HepG2 (cell line): ENCODE measurements around the gene POFUT2. TPM values are rescaled to one million over a fixed set of nuclear protein-coding genes. Genes with fewer than 3 reads are reported as not detected.

Experiments
- ATAC-seq: fragments of 200-7000 bp; cut with Tn5 transposase; 3 replicates; pipeline ENCODE4 v1.9.1; 2020; ENCODE audit warnings: mild to moderate bottlenecking, moderate library complexity
- BruUV-seq: library from RNA; stranded (reverse); fragments of 400-500 nt; replicated peaks from 2 replicates; lab custom pipeline; 2021; lab: Mats Ljungman, UMichigan
- CTCF ChIA-PET: fragments of 300-600 bp; formaldehyde crosslinking; extraction: SDS; loops from one replicate; lab custom pipeline; 2021; ENCODE audit warnings: low total read pairs, inconsistent platforms, low intra/inter-chr PET ratio; lab: Yijun Ruan, JAX
- POLR2A ChIA-PET: fragments of 350-600 bp; sonication (Branson Sonifier 250); formaldehyde crosslinking; loops from one replicate; lab custom pipeline; 2020; ENCODE audit warnings: antibody characterized with exemption, inconsistent platforms; lab: Yijun Ruan, JAX
- DNase-seq: peaks from one replicate; pipeline ENCODE4 v3.0.0-alpha.2; 2015; ENCODE audit warnings: low spot score
- FAIRE-seq: peaks from 3 replicates; lab custom pipeline; 2011; peaks lifted over from hg19 to GRCh38; lab: Jason Lieb, UNC
- H2AFZ ChIP-seq: one replicate; pipeline ENCODE4 v1.6.1; 2011; ENCODE audit warnings: low read length, inconsistent platforms
- H3K27ac ChIP-seq: fragments of 300-600 bp; 3 replicates; pipeline ENCODE4 v1.8.0; 2011; ENCODE audit warnings: mixed run types, mild to moderate bottlenecking, mixed read lengths, low read length, inconsistent platforms; ENCODE audit not compliant: insufficient read depth; ENCODE audit errors: extremely low read length
- H3K27me3 ChIP-seq, 2 experiments: fragments of 200-600 bp in 1 of 2; 2 replicates in 1 of 2; 3 replicates in 1 of 2; pipeline versions ENCODE4 v1.6.0 to v1.8.0; 2011; ENCODE audit warnings: low read length in 2 of 2, mild to moderate bottlenecking in 2 of 2, moderate library complexity in 2 of 2, inconsistent platforms in 1 of 2; ENCODE audit not compliant: insufficient read depth in 2 of 2, control insufficient read depth in 1 of 2
- H3K36me3 ChIP-seq, 2 experiments: fragments of 200-600 bp in 1 of 2; replicated peaks in 1 of 2; 2 replicates in 1 of 2; 3 replicates in 1 of 2; pipeline versions ENCODE4 v1.5.1 to v1.8.0; 2011; ENCODE audit warnings: low read length in 2 of 2, inconsistent platforms in 1 of 2; ENCODE audit not compliant: insufficient read depth in 2 of 2, control insufficient read depth in 1 of 2
- H3K4me1 ChIP-seq: 2 replicates; pipeline ENCODE4 v1.5.1; 2012; ENCODE audit warnings: low read length, inconsistent platforms; ENCODE audit not compliant: insufficient read depth
- H3K4me2 ChIP-seq: 2 replicates; pipeline ENCODE4 v1.6.0; 2011; ENCODE audit warnings: low read depth, low read length, inconsistent platforms
- H3K4me3 ChIP-seq, 3 experiments: fragments of 200-600 bp in 1 of 3; sonication (generic), shearing (Covaris generic) in 1 of 3; replicated peaks in 1 of 3; 2 replicates each; pipeline ENCODE4 v1.5.1; 2011 to 2016; ENCODE audit warnings: low read length in 3 of 3, inconsistent platforms in 2 of 3, low read depth in 2 of 3, mild to moderate bottlenecking in 2 of 3, control low read depth in 1 of 3, mixed read lengths in 1 of 3; ENCODE audit not compliant: insufficient read depth in 1 of 3
- H3K79me2 ChIP-seq: one replicate; pipeline ENCODE4 v1.6.1; 2011; ENCODE audit warnings: low read length, inconsistent platforms; ENCODE audit not compliant: insufficient read depth
- H3K9ac ChIP-seq: 2 replicates; pipeline ENCODE4 v1.6.0; 2011; ENCODE audit warnings: mild to moderate bottlenecking, low read depth, low read length, inconsistent platforms; ENCODE audit not compliant: insufficient read depth
- H3K9me3 ChIP-seq: 2 replicates; pipeline ENCODE4 v1.5.1; 2012; ENCODE audit warnings: mild to moderate bottlenecking, low read length
- H4K20me1 ChIP-seq: 2 replicates; pipeline ENCODE4 v1.6.0; 2011; ENCODE audit warnings: inconsistent platforms, mild to moderate bottlenecking, low read length, moderate library complexity; ENCODE audit not compliant: insufficient read depth
- ATRX ChIP-seq: sonication (generic); formaldehyde crosslinking; IDR thresholded peaks from 2 replicates; pipeline ENCODE4 v1.4.0; 2020; ENCODE audit warnings: missing genetic modification reagents, borderline replicate concordance
- CAMTA2 ChIP-seq: sonication (generic); formaldehyde crosslinking; IDR thresholded peaks from 2 replicates; pipeline ENCODE4 v1.4.0; 2020; ENCODE audit warnings: mild to moderate bottlenecking, missing genetic modification reagents, borderline replicate concordance
- FUBP1 ChIP-seq: sonication (generic); formaldehyde crosslinking; IDR thresholded peaks from 2 replicates; pipeline ENCODE4 v1.5.1; 2020; ENCODE audit warnings: missing genetic modification reagents, mild to moderate bottlenecking, borderline replicate concordance
- RFX1 ChIP-seq: fragments of 450-650 bp; IDR thresholded peaks from 2 replicates; pipeline ENCODE4 v1.6.1; 2017
- STAG1 ChIP-seq: sonication (generic); formaldehyde crosslinking; IDR thresholded peaks from 2 replicates; pipeline ENCODE4 v1.4.0; 2020; ENCODE audit warnings: missing genetic modification reagents
- ZNF510 ChIP-seq: sonication (generic); formaldehyde crosslinking; IDR thresholded peaks from 2 replicates; pipeline ENCODE4 v1.4.0; 2020; ENCODE audit warnings: low read depth, mild to moderate bottlenecking, missing genetic modification reagents
- ZSCAN30 ChIP-seq: sonication (generic); formaldehyde crosslinking; IDR thresholded peaks from 2 replicates; pipeline ENCODE4 v1.5.0; 2020; ENCODE audit warnings: mild to moderate bottlenecking, missing genetic modification reagents
- WGBS: methylation state at CpG from one replicate; pipeline ENCODE4 v1.1.6; 2017; ENCODE audit warnings: low lambda C conversion rate; 5-methylcytosine and 5-hydroxymethylcytosine counted together
- in situ Hi-C: cut with HindIII; loops from 2 replicates; pipeline ENCODE4 v1.10.0; 2017; ENCODE audit warnings: low pct_unique_long_range_greater_than_20kb; ENCODE audit not compliant: extremely low pct_ligation_motif_present
- intact Hi-C: fragments of 100-400 bp; cut with micrococcal nuclease; formaldehyde crosslinking; loops from one replicate; pipeline ENCODE4 v1.10.0; 2022; ENCODE audit not compliant: unreplicated experiment
- polyA plus RNA-seq, 8 experiments: library from polyadenylated mRNA; depleted of rRNA in 3 of 8; stranded (reverse) in 7 of 8; unstranded in 1 of 8; fragments of >200 nt; fragmentation: Illumina TruSeq in 4 of 8; extraction: Trizol in 4 of 8; gene quantifications; 2 replicates each; pipeline versions ENCODE4 v1.2.1 to v1.2.3, GENCODE V29; 2011 to 2016; ENCODE audit warnings: low read depth in 4 of 8, missing spikeins in 1 of 8, mixed read lengths in 1 of 8; ENCODE audit not compliant: insufficient read depth in 1 of 8
- total RNA-seq, 5 experiments: library from RNA; depleted of rRNA; stranded (reverse); fragments of >200 nt; fragmentation: Illumina TruSeq; extraction: Trizol; gene quantifications; 2 replicates each; pipeline ENCODE4 v1.2.3, GENCODE V29; 2016; ENCODE audit warnings: low read depth in 1 of 5
- TF ChIP-seq, protein P1 (sequence below): IDR thresholded peaks from 2 replicates; pipeline ENCODE4 v1.6.1; 2016

Gene POFUT2
- total and polyA plus RNA-seq, 2 of the 13 experiments (the other 11 are each of a cell fraction or from before 2014, with no cell fraction given): 22.8 to 24.0 TPM

DNA sequence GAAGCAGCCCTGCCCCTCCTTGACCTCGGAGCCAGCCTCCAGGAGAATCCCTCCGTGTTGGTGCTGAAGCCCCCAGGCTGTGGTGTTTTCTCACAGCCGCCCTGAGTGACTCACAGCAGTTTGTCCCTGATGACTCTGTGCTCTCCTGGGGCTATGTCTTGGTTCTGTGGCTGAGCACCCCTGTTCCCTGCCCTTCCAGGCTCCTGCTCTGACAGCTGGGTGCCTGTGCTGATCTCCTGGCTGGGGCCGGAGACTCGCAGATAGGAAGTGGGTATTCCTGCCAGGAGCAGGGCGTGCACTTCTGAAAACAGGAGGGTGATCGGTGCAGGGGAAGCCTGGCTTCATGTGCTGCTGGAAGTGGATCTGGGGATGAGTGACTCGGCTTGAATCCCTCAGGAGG lies 34.5 kb downstream of the POFUT2 start:
- Histone ChIP-seq H3K9me3 (peaks cover 4% of the 10 kb centered on the region; the same call in 1 of the 2 replicates), H3K27ac (no peak overlapping the region), H2AFZ (no peak overlapping the region), H3K4me3 (no peak overlapping the region), H3K4me1 (peaks cover 47% of the 10 kb centered on the region), H3K9ac (no peak overlapping the region), H4K20me1 (no peaks in the 10 kb centered on the region), H3K36me3 (no peaks in the 10 kb centered on the region), H3K27me3 (peaks cover 18 to 87% of the 10 kb centered on the region in 2 experiments), H3K79me2 (no peaks in the 10 kb centered on the region), H3K4me2 (no peak overlapping the region)
- FAIRE-seq (no peak), DNase-seq (no peak), ATAC-seq (no peak)
- intact Hi-C loops: no loop called here
- CTCF ChIA-PET: no interaction called here
- TF ChIP-seq CAMTA2 (CRISPR knock-in tag): no peak
- TF ChIP-seq ATRX: no peak
- no peak for TF ChIP-seq FUBP1 (CRISPR knock-in tag)
- TF ChIP-seq, protein P1, sequence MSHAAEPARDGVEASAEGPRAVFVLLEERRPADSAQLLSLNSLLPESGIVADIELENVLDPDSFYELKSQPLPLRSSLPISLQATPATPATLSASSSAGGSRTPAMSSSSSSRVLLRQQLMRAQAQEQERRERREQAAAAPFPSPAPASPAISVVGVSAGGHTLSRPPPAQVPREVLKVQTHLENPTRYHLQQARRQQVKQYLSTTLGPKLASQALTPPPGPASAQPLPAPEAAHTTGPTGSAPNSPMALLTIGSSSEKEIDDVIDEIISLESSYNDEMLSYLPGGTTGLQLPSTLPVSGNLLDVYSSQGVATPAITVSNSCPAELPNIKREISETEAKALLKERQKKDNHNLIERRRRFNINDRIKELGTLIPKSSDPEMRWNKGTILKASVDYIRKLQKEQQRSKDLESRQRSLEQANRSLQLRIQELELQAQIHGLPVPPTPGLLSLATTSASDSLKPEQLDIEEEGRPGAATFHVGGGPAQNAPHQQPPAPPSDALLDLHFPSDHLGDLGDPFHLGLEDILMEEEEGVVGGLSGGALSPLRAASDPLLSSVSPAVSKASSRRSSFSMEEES: no peak
- no peak for TF ChIP-seq ZSCAN30 (CRISPR knock-in tag)
- TF ChIP-seq ZNF510: no peak
- TF ChIP-seq RFX1: no peak
- no peak for TF ChIP-seq STAG1
- in situ Hi-C loops: no loop called here
- 8% methylated on average over 6 of the region's 8 CpGs for WGBS
- no TSS peak for BruUV-seq
- POLR2A ChIA-PET: no interaction called here
